Liver (tissue), 9 donors: ENCODE results near the gene FABP1. TPM values are rescaled to one million over a fixed set of nuclear protein-coding genes. Genes with fewer than 3 reads are reported as not detected.

Source experiments
- DNase-seq: peaks from one replicate; pipeline ENCODE4 v3.0.0-alpha.2; 2017; ENCODE audit warnings: low spot score
- H3K27ac ChIP-seq, 2 donors: one replicate each; pipeline ENCODE4 v1.7.0; 2013; ENCODE audit warnings: inconsistent platforms in 2 of 2, low read length in 2 of 2, control low read depth in 1 of 2, low read depth in 1 of 2, mild to moderate bottlenecking in 1 of 2
- H3K27me3 ChIP-seq, 4 donors: one replicate each; pipeline versions ENCODE4 v1.6.1 to v1.7.0; 2013; ENCODE audit warnings: low read length in 3 of 4, inconsistent platforms in 1 of 4, mild to moderate bottlenecking in 1 of 4, moderate library complexity in 1 of 4; ENCODE audit not compliant: control insufficient read depth in 4 of 4, insufficient read depth in 4 of 4
- H3K36me3 ChIP-seq, 4 donors: one replicate each; pipeline versions ENCODE4 v1.6.1 to v1.7.0; 2013; ENCODE audit warnings: low read length in 3 of 4, mild to moderate bottlenecking in 3 of 4, low read depth in 1 of 4, moderate library complexity in 1 of 4; ENCODE audit not compliant: control insufficient read depth in 4 of 4, insufficient read depth in 3 of 4
- H3K4me1 ChIP-seq, 4 donors: one replicate each; pipeline versions ENCODE4 v1.6.1 to v1.7.0; 2013; ENCODE audit warnings: low read length in 3 of 4, mild to moderate bottlenecking in 3 of 4, moderate library complexity in 1 of 4; ENCODE audit not compliant: control insufficient read depth in 4 of 4, insufficient read depth in 4 of 4
- H3K4me3 ChIP-seq, 3 donors: one replicate each; pipeline versions ENCODE4 v1.6.1 to v1.7.0; 2013; ENCODE audit warnings: low read length in 3 of 3, control low read depth in 1 of 3, low read depth in 1 of 3, mild to moderate bottlenecking in 1 of 3
- H3K9ac ChIP-seq, 2 donors: one replicate each; pipeline ENCODE4 v1.7.0; 2013; ENCODE audit warnings: low read length in 2 of 2, mild to moderate bottlenecking in 2 of 2, moderate library complexity in 2 of 2, control low read depth in 1 of 2, low read depth in 1 of 2
- H3K9me3 ChIP-seq, 4 donors: one replicate each; pipeline versions ENCODE4 v1.6.1 to v1.7.0; 2013; ENCODE audit warnings: low read length in 3 of 4; ENCODE audit not compliant: control insufficient read depth in 4 of 4
- EGR1 ChIP-seq, 2 donors: IDR thresholded peaks; 2 replicates each; pipeline ENCODE4 v1.6.1; 2016 to 2018; ENCODE audit warnings: antibody characterized with exemption in 2 of 2, low read depth in 2 of 2
- FOXA1 ChIP-seq: IDR thresholded peaks from 2 replicates; pipeline ENCODE4 v1.6.1; 2016; ENCODE audit warnings: antibody characterized with exemption
- FOXA2 ChIP-seq: IDR thresholded peaks from 2 replicates; pipeline ENCODE4 v1.6.1; 2016; ENCODE audit warnings: antibody characterized with exemption
- GABPA ChIP-seq, 2 donors: IDR thresholded peaks in 1 of 2; conservative IDR thresholded peaks in 1 of 2; 2 replicates each; pipeline ENCODE4 v1.6.1; 2016; ENCODE audit warnings: antibody characterized with exemption in 2 of 2, mild to moderate bottlenecking in 1 of 2, moderate library complexity in 1 of 2
- HNF4A ChIP-seq, 2 donors: conservative IDR thresholded peaks; 2 replicates each; pipeline ENCODE4 v1.6.1; 2016; ENCODE audit warnings: antibody characterized with exemption in 2 of 2, mild to moderate bottlenecking in 2 of 2
- HNF4G ChIP-seq: IDR thresholded peaks from 2 replicates; pipeline ENCODE4 v1.6.1; 2016; ENCODE audit warnings: antibody characterized with exemption
- JUND ChIP-seq, 2 donors: IDR thresholded peaks; 2 replicates each; pipeline ENCODE4 v1.6.1; 2016; ENCODE audit warnings: antibody characterized with exemption in 2 of 2
- MAX ChIP-seq: IDR thresholded peaks from 2 replicates; pipeline ENCODE4 v1.6.1; 2016; ENCODE audit warnings: antibody characterized with exemption
- NR2F2 ChIP-seq: IDR thresholded peaks from 2 replicates; pipeline ENCODE4 v1.6.1; 2016; ENCODE audit warnings: antibody characterized with exemption
- RAD21 ChIP-seq, 2 donors: IDR thresholded peaks; 2 replicates each; pipeline ENCODE4 v1.6.1; 2016; ENCODE audit warnings: antibody characterized with exemption in 2 of 2, mild to moderate bottlenecking in 2 of 2
- RXRA ChIP-seq, 2 donors: IDR thresholded peaks; 2 replicates each; pipeline ENCODE4 v1.6.1; 2017 to 2018; ENCODE audit warnings: antibody characterized with exemption in 2 of 2, mild to moderate bottlenecking in 1 of 2
- SP1 ChIP-seq: IDR thresholded peaks from 2 replicates; pipeline ENCODE4 v1.6.1; 2018; ENCODE audit warnings: antibody characterized with exemption, mild to moderate bottlenecking
- TAF1 ChIP-seq: conservative IDR thresholded peaks from 2 replicates; pipeline ENCODE4 v1.6.1; 2016; ENCODE audit warnings: antibody characterized with exemption, mild to moderate bottlenecking
- YY1 ChIP-seq: IDR thresholded peaks from 2 replicates; pipeline ENCODE4 v1.6.1; 2016; ENCODE audit warnings: antibody characterized with exemption, mild to moderate bottlenecking
- ZBTB33 ChIP-seq: IDR thresholded peaks from 2 replicates; pipeline ENCODE4 v1.6.1; 2016; ENCODE audit warnings: antibody characterized with exemption
- WGBS: extraction: QIAGEN DNeasy Blood & Tissue Kit; methylation state at CpG from one replicate; pipeline ENCODE4 v1.1.7; 2013; 5-methylcytosine and 5-hydroxymethylcytosine counted together
- polyA plus RNA-seq, 2 donors: library from polyadenylated mRNA; stranded (reverse) in 1 of 2; unstranded in 1 of 2; fragments of 200-250 nt in 1 of 2; fragments of >200 nt in 1 of 2; fragmentation: Nextera tagmentation in 1 of 2; extraction: Ambion mirVana in 1 of 2; gene quantifications; one replicate each; pipeline versions ENCODE4 v1.2.1 to v1.2.3, GENCODE V29; 2013 to 2015
- total RNA-seq, 2 donors: library from RNA; depleted of rRNA; stranded (reverse); fragments of >200 nt; gene quantifications; one replicate each; pipeline ENCODE4 v1.2.3, GENCODE V29; 2014
- TF ChIP-seq, protein P1 (sequence below): fragments of 150-350 bp; IDR thresholded peaks from 2 replicates; pipeline ENCODE4 v1.5.1; 2017; ENCODE audit warnings: improper control_type of control experiment, low read depth, low read length; ENCODE audit not compliant: missing input control
- TF ChIP-seq, protein P2 (sequence below): IDR thresholded peaks from 2 replicates; pipeline ENCODE4 v1.6.1; 2016; ENCODE audit warnings: antibody characterized with exemption
- TF ChIP-seq, protein P3 (sequence below): IDR thresholded peaks from 2 replicates; pipeline ENCODE4 v1.6.1; 2016; ENCODE audit warnings: antibody characterized with exemption, mild to moderate bottlenecking
- donor health status: healthy.
- donor health status: healthy.
- donor health status: healthy.
- donor health status: healthy.
- donor health status: healthy.

Gene FABP1
- total and polyA plus RNA-seq, 4 donors = 975 to 7,337 (median 2,306) TPM

- H3K9me3 ChIP-seq = no peaks in the 10 kb centered on the region
- H3K36me3 ChIP-seq = peaks cover 0 to 8% (median 5%) of the 10 kb centered on the region in 4 donors
- no peaks in the 10 kb centered on the region for H3K27me3 ChIP-seq
- peaks cover 13 to 49% (median 34%) of the 10 kb centered on the region in 4 donors for H3K4me1 ChIP-seq
- WGBS = 28% methylated on average over 11 of the region's 11 CpGs
- TF ChIP-seq RXRA (IDR thresholded peaks at IDR 0.05) (no peak), TAF1 (no peak), HNF4A (conservative IDR thresholded peaks at IDR 0.05) (no peak), HNF4G (no peak), ZBTB33 (no peak), NR2F2 (no peak), MAX (no peak), EGR1 (IDR thresholded peaks at IDR 0.05; ENCODE audit: low read depth in 2 of 2) (no peak), GABPA (IDR thresholded peaks at IDR 0.05 in 1 of 2, conservative IDR thresholded peaks at IDR 0.05 in 1 of 2) (no peak), JUND (IDR thresholded peaks at IDR 0.05) (no peak), SP1 (no peak)
- TF ChIP-seq, protein P1, sequence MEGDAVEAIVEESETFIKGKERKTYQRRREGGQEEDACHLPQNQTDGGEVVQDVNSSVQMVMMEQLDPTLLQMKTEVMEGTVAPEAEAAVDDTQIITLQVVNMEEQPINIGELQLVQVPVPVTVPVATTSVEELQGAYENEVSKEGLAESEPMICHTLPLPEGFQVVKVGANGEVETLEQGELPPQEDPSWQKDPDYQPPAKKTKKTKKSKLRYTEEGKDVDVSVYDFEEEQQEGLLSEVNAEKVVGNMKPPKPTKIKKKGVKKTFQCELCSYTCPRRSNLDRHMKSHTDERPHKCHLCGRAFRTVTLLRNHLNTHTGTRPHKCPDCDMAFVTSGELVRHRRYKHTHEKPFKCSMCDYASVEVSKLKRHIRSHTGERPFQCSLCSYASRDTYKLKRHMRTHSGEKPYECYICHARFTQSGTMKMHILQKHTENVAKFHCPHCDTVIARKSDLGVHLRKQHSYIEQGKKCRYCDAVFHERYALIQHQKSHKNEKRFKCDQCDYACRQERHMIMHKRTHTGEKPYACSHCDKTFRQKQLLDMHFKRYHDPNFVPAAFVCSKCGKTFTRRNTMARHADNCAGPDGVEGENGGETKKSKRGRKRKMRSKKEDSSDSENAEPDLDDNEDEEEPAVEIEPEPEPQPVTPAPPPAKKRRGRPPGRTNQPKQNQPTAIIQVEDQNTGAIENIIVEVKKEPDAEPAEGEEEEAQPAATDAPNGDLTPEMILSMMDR = no peak
- TF ChIP-seq, protein P2, sequence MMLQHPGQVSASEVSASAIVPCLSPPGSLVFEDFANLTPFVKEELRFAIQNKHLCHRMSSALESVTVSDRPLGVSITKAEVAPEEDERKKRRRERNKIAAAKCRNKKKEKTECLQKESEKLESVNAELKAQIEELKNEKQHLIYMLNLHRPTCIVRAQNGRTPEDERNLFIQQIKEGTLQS = no peak
- H3K27ac ChIP-seq = peak overlapping the region; percentile 48 to 68
- peak overlapping the region; percentile 53 to 88 for H3K9ac ChIP-seq
- peak overlapping the region; percentile 63 to 98 (median 95) for H3K4me3 ChIP-seq
- no peak for DNase-seq
These were observed 1.7 kb downstream of the FABP1 start for GRCh38 chr2:88125924-88126771.

- Histone ChIP-seq H3K9ac (peak overlapping the region; percentile 7 to 10), H3K9me3 (no peaks in the 10 kb centered on the region), H3K4me3 (peak overlapping the region; percentile 63 to 98 (median 95)), H3K27me3 (no peaks in the 10 kb centered on the region), H3K27ac (peak overlapping the region; percentile 48 to 68), H3K4me1 (peaks cover 10 to 42% (median 27%) of the 10 kb centered on the region in 4 donors), H3K36me3 (peaks cover 0 to 8% (median 5%) of the 10 kb centered on the region in 4 donors)
- TF ChIP-seq RAD21 (IDR thresholded peaks at IDR 0.05) = no peak
- TF ChIP-seq NR2F2 = no peak
- TF ChIP-seq GABPA (IDR thresholded peaks at IDR 0.05 in 1 of 2, conservative IDR thresholded peaks at IDR 0.05 in 1 of 2) = no peak
- TF ChIP-seq, protein P1 = no peak
- TF ChIP-seq SP1 = no peak
- TF ChIP-seq HNF4G = no peak
- TF ChIP-seq JUND (IDR thresholded peaks at IDR 0.05) = no peak
- TF ChIP-seq, protein P3, sequence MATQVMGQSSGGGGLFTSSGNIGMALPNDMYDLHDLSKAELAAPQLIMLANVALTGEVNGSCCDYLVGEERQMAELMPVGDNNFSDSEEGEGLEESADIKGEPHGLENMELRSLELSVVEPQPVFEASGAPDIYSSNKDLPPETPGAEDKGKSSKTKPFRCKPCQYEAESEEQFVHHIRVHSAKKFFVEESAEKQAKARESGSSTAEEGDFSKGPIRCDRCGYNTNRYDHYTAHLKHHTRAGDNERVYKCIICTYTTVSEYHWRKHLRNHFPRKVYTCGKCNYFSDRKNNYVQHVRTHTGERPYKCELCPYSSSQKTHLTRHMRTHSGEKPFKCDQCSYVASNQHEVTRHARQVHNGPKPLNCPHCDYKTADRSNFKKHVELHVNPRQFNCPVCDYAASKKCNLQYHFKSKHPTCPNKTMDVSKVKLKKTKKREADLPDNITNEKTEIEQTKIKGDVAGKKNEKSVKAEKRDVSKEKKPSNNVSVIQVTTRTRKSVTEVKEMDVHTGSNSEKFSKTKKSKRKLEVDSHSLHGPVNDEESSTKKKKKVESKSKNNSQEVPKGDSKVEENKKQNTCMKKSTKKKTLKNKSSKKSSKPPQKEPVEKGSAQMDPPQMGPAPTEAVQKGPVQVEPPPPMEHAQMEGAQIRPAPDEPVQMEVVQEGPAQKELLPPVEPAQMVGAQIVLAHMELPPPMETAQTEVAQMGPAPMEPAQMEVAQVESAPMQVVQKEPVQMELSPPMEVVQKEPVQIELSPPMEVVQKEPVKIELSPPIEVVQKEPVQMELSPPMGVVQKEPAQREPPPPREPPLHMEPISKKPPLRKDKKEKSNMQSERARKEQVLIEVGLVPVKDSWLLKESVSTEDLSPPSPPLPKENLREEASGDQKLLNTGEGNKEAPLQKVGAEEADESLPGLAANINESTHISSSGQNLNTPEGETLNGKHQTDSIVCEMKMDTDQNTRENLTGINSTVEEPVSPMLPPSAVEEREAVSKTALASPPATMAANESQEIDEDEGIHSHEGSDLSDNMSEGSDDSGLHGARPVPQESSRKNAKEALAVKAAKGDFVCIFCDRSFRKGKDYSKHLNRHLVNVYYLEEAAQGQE = peak; percentile 15
- no peak for TF ChIP-seq FOXA1
- no peak for TF ChIP-seq RXRA (IDR thresholded peaks at IDR 0.05)
- no peak for TF ChIP-seq TAF1
- TF ChIP-seq FOXA2 = no peak
- TF ChIP-seq YY1 = peak; percentile 22
- DNase-seq = no peak
- 51% methylated on average over 3 of the region's 3 CpGs for WGBS
These were observed 2.4 kb downstream of the FABP1 start for GRCh38 chr2:88125344-88125923.
